Epidermal melanocyte (primary cell): ENCODE results near the gene SPARCL1.
"Not testable (repeated sequence)": the region's sequence is repeated elsewhere in the genome, so short reads cannot be mapped to it uniquely, and the experiment has no call there.

Experiments used
- DNase-seq: peaks from one replicate; pipeline ENCODE4 v3.0.0; 2011; ENCODE audit warnings: low spot score; ENCODE audit not compliant: insufficient read length

Gene SPARCL1

GRCh38 chr4:87529187-87529586, at the start of gene SPARCL1:
Gene SPARCL1 (minus strand): TSS chr4:87529376. CDS start chr4:87499574, 29,802 bp downstream.
- DNase-seq = no peak

GRCh38 chr4:87575983-87576382, 46.8 kb upstream of the SPARCL1 start:
- no peak for DNase-seq

GRCh38 chr4:87575408-87575807, 46.2 kb upstream of the SPARCL1 start:
- DNase-seq = no peak

DNA sequence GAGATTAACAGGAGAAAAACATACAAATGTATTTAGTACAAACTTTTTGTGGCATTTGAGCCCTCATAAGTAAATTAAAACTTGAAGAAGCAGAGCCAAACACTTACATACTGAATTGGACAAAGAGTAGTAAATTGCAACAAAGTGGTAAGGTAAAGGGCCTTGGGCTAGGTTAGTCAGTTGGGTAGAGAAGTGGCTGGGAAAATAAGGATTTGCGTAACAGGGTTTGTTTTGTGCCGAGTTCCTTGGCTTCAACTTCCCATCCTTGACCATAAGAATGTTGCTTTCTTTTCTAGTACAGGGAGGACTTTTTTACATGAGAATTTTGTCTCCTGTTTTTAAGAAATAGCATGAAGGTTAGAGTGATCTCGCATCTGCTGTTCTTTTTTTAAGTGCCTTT, 45.8 kb upstream of the SPARCL1 start:
- no peak for DNase-seq

DNA sequence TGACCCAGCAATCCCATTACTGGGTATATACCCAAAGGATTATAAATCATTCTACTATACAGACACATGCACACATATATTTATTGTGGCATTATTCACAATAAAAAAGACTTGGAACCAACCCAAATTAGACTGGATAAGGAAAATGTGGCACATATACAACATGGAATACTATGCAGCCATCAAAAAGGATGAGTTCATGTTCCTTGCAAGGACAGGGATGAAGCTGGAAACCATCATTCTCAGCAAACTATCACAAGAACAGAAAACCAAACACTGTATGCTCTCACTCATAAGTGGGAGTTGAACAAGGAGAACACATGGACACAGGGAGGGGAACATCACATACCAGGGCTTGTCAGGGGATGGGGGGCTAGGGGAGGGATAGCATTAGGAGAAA, 45.2 kb upstream of the SPARCL1 start:
- not testable (repeated sequence) for DNase-seq

DNA sequence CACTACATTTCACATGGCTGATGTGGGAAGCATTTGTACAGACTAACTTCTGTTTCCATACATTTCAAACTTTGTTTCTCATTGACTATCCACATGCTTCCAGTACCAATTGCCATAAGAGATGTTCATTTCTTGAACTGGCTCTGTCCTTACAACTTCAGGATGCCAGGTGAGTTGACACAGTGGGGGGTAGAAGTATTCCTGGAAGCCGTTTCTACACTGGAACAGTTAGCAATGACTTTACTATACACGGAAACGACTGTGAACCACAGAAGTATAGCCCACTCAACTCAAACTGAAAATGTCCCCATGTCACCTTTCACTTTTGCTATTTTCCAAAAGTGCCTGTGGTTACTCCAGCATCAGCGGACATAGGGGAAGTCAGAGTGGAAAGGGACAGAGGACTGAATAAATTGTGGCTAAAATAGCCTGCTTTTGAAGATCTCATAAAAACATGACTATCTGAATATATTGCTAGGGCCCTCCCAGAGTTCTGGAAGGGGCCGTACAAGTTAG, 41.2 kb upstream of the SPARCL1 start:
- no peak for DNase-seq

- no peak for DNase-seq
These were observed 38.0 kb upstream of the SPARCL1 start for GRCh38 chr4:87567191-87567590.

GRCh38 chr4:87566276-87566675, 37.1 kb upstream of the SPARCL1 start:
- no peak for DNase-seq

DNA sequence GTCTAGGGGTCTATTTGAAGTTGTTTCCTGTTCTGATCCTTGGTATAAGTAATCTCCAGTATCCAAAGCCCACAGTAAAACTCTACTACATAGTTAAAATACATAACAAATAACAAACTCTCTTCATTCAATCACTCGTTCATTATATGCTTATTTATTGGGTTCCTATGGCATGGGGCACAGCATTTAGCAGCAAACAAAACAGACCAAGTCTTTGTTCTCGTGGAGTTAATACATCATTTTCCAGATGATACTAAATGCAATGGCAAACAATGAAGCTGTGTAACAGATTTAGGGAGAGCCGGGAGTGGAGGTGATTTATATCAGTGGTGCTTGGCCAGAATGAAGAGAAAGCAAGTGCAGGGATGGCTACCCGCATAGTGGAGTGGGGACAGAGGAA, 36.6 kb upstream of the SPARCL1 start:
- no peak for DNase-seq

DNA sequence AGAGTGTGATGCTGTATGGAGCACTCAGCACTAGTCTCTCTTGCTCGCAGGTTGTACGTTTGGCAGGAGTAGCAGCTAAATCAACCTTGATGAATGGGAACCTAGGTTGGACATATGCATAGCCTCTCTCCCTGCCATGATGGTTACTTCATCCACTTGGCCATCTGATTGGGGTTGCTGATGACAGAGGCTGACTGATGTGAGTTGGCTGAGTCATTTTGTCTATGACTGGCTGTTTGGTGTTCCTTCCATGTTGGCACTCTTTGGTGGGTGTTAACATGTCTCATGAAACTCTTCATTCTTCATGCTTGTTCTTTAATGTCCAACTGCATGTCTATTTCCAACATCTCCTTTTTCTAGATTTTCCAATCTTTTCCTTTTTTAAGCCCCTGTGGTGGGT, 31.6 kb upstream of the SPARCL1 start:
- DNase-seq = no peak

DNA sequence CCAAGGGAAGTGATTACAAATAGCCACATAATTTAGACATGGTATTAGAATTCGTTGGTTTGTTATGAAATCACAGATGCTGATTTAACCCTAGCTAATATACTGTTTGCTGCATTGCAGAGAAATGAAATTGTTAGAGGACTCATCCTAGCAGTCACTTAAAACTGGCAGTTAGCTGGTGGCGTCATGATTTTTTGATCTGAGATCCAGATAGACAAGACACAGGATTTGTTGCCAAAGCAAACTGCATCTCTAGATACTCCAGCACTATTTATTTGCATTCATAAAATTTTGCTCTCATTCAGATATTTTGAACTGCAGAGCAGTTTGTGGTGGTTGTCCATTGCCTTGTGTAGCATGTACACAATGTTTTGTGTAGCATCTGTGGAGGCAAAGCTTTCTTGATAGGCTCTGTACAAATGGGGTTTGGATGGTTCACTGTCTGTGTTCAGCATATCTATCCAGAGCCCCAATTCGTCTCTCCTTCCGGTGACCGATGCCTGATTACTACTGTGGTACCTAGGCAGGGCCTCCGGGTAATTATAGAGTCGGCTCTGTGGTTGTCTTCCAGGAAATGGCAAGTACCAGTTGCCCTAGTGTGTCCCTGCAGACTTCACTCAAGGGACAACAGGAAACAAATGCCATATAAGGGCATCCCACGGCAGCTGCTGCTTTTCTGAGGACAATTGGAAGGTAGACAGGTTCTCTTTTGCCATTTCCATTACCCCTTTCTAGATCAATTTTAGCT, 30.1 kb upstream of the SPARCL1 start:
- DNase-seq = no peak

DNA sequence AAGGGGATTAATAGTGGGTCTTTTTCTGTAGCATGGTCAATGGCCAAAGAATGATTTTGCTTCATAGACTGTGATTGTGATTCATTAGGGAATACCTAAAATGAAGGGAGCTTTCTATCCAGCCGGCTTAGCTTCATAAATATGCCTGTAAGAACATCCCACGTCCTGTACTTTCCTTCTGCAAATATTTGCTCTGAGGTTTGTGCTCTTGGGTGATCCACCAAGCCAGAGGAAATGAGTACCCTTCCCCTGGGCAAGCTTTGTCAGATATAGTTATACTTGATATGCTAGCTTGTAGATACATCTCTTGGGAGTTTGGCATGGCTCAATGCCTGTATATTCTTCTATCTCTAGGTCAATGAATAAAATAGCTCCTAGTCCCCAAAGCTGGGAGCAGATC, 28.2 kb upstream of the SPARCL1 start:
- no peak for DNase-seq

DNA sequence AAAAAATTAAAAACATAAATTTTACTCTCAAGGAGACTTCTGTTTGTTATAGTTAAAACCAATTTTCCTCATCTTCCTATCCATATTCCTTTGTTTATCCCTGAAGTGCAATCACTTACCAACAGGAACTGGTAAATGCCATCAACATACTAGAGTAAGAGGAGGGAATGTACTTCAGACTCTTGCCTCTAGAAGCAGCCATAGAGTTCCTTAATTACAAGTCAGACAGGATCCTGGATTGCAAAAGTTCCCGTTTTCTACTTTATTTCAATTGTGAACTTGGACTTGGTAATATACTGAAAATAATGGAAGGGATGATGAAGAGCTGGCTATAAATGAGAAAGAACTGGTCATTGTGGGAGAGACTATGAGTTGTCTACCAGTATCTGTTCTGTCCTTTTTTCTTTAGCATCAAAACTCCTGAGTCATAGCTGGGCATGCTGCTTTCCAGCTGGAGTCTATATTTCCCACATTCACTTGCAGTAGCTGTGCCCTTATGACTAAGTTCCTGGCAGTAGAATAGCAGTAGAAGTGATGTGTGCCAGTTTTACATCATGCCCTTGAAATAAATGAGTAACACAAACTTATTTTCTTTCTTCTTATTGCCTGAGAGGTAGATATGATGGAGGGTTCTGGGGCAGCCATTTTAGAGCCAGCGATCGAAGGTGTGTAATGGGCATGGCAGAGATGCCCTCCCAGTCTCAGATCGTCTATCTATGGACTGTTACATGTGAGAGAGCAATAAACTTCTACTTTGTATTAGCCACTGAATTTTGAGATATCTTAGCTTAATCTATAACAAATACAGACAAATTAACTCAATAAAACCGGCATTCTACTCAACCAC, 26.8 kb upstream of the SPARCL1 start:
- peak; percentile 53 for DNase-seq

DNA sequence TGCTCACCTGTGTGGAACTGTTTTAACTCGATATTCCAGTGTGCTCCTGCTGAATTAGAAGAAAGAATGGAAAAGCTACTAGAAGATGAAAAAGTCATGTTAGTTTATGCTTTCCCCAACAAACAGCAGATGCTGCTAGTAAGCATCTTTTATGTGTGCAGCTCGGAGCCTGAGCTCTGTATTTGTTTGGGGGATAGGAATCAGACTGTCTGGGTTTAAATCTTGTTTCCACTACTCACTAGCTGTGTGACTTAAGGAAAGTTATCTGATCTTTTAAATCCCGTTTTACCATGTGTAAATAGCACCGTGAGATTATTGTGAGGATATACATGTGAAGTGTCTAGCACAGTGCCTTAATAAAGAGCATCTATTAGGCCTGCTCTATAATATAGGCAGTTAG, 24.0 kb upstream of the SPARCL1 start:
- DNase-seq = no peak

GRCh38 chr4:87551361-87551760, 22.2 kb upstream of the SPARCL1 start:
- no peak for DNase-seq

- DNase-seq = no peak
These were observed 18.0 kb upstream of the SPARCL1 start for GRCh38 chr4:87547016-87547708.

DNA sequence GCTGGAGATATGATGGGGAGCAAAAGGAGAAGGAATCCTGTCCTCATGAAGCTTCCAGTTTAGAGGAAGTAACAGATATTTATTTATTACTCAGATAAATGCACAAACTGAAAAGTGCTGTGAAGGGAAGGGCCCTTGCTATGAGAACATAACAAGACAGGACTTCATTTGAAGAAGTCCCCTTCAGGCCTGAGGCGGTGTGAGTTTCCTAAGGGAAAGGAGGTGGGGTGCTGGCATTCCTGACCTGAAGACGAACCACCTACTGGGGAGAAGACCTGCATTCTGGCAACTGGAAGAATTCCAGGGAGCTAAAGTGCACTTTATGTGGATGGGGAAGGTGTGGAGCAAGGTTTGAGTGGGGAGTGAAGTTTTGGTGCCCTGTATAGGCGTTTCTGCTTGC, 15.9 kb upstream of the SPARCL1 start:
- DNase-seq = no peak

GRCh38 chr4:87543835-87544461, 14.8 kb upstream of the SPARCL1 start:
- peak; percentile 34 for DNase-seq

DNA sequence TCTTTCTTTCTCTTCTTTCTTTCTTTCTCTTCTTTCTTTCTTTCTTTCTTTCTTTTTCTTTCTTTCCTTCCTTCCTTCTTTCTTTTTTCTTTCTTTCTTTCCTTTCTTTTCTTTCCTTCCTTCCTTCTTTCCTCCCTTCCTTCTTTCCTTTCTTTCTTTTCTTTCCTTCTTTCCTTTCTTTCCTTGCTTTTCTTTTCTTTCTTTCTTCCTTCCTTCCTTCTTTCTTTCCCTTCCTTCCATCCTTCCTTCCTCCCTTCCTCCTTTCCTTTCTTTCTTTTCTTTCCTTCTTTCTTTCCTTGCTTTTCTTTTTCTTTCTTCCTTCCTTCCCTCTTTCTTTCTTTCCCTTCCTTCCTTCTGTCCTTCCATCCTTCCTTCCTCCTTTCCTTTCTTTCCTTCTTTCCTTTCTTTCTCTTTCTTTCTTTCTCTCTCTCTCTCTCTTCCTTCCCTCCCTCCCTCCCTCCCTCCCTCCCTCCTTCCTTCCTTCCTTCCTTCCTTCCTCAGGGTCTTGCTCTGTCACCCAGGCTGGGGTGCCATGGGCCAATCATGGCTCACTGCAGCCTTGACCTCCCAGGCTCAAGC, 13.6 kb upstream of the SPARCL1 start:
- DNase-seq = no peak

- no peak for DNase-seq
These were observed 13.0 kb upstream of the SPARCL1 start for GRCh38 chr4:87541956-87542709.
